HS-5 (cell line): ENCODE data around the gene TMEM43.

Source experiments
- DNase-seq: peaks from one replicate; pipeline ENCODE4 v3.0.0-alpha.2; 2012; ENCODE audit warnings: low read depth

Gene TMEM43

DNA sequence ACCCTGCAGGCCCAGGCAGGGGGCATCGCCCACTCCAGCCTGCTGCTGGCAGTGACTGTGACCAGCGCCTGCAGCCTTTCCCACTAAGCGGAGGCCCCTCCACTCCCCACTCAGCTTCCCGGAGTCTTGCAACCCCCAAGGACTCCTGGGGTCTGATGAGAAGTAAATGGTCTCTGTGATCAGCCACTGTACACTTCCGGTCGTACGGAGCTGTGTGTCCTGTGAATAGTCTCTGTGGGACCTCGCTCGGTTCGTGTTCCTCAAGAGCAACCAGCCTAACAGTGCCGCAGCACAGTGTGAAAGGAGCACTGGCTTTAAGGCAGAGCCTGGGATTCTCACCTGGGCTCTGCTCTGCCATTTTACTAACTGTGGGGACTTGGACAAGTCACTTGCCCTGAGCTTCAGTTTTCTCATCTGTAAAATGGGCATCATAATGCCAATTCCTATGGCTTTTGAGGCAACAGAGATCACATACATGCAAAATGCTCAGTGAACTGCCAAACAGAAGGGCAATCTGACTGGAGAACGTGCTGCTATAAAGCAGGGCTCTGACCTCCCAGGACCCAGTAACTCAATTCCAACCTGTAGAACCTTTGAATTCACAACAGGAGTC lies 26.7 kb downstream of the TMEM43 start:
- DNase-seq, result no peak

DNA sequence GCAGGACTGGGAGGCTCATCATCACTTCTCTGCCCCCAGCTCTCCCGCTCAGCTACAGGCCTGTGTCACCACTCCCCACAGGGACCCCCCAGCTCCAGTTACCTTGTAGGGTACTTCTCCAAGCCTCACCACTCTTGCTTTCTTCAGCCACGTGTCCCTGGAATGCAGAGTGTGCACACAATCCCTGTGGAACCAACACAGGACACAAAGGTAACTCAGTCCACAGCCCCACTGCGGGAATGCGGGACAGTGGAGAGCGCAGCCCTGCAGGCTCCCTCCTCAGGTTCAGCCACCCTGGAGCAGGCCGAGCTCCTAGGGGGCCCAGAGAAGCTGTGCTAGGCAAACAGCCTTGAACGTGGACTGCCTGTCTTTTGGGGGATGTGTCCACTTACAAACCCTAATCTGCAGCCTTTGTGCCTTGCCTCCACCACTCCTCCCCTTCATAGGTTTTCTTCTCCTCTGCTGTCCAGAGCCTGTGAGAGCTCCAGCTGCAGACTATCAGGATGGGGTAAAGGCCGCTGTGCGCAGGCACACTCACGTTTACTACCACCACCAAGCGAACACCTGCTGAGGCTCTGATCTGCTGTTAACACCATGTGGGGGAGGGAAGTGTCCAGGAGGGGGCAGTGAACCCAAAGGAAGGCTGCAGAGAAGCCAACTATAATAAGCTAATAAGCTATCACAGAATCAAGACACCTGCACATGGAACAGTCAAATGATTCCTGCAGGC lies 27.5 kb downstream of the TMEM43 start:
- no peak for DNase-seq

DNA sequence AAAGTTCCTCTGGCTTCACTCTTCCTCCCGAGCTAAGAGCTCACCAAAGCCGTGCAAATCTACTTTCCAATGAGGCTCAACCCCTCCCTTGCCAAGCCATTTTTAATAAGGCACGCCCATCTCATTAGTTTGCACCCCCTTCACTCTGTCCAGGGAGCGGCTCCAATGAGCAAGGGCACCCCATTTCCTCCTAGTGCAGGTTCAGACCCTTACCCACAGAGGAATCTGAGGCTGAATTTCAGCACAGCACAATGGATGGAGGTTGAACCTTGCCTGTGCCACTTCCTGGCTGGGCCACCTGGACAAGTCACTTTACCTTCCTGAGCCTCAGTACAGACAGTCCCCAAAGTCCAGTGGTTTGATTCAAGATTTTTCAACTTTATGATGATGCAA lies 28.1 kb downstream of the TMEM43 start:
- DNase-seq, result no peak

DNA sequence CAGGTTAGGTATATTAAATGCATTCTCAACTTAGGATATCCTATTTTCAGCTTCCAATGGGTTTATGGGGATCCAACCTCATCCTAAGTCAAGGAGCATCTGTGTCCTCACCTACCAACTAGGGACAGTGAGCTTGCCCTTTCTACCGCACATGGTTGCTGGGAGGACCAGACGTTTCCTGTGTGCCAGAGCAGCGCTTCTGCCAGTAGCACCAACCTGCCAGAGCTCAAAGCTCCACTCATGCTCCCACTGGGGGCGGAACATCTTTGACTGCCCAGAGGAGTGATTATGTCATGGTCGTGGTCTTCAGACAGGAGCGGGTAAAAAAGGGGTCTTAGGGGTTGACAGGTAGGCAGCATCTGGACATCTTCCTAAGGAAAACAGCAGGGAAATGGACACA lies 28.8 kb downstream of the TMEM43 start:
- DNase-seq, result no peak

DNA sequence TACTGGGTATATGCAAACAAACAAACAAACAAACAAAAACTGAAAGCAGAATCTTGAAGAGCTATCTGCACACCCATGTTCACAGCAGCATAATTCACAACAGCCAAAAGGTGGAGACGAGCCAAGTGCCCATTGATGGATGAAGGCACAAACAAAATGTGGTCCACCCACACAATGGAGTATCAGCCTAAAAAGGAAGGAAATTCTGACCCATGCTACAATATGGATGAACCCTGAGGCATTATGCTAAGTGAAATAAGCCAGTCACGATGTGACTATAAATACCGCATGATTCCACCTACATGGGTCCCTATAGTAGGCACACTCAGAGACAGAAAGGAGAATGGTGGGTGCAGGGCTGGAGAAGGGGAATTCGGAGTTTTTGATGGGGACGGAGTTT lies 29.4 kb downstream of the TMEM43 start:
- no peak for DNase-seq

DNA sequence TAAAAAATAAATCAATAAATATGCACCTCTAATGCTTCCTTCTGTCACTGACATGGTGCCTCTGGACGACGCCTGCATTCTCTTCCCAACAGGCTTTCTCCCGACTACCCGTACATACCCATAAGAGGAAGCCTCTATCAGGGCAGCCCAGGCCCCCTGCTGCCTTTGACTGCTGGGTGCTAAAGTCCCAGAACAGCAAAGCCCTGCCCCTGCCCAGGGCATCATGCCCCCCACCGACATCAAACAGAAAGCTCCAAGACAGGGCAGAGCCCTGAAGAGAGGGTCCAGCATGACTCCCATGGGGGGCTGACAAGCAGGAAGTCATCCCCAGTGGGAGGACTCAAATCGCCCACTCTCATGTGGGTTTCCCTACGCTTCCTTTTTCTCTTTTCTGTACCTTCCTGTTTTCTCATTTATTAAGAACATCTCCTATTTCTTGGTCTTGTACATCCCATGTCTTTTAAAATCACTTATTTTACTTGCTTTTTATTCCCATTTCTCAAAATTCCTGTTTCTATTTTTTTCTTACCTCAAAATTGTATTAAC lies 30.1 kb downstream of the TMEM43 start:
- no peak for DNase-seq

DNA sequence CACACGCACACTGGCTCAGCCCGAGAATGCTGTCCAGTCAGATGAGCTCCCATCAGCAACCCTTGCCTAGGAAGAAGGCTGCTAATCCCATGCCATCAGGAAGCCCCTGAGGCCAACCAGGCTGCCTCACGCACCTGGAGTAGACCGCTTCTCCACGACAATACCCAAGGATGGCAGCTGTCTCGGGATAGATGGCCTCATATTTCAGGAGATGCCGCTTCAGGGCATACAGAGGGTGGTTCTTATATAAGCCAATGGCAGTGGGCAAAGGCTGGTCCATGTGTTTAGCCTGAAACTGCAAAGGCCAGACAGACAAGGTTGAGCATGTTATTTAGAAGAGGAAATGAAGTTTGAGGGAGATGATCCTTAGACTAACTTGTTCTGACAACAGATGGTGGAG lies 31.3 kb downstream of the TMEM43 start:
- no peak for DNase-seq

DNA sequence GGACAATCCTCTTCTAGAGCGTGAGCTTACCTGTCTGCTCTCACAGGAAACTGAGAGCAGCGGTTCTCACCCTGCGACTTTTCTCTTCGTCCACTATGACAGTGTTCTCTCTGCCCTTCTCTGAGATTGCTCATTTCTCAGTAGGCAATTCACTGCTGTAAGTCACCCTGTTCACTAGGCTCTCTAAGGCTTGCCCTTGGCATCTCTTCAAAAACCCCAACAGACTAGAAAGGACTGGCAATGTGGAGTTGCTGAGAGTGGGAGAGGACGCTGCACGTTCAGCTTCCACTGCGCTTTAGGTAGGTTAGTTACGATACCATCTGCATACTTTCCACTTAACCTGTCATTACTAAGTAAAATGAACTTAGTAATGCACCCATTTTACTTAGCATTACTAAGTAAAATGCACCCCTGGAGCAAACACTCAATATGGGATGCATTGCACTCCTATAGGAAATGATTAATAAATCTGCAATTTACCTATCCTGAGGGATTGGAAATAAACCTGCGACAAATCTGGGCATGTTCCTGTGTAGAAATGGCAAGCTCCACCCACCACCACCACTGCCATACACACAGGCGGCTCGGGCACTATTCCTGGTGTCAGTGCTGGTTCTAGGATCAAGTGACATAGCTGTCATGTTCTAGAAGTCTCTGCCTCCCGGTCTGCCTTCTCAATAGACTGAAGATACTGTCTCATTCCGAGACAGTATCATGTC lies 32.1 kb downstream of the TMEM43 start:
- DNase-seq, result no peak

DNA sequence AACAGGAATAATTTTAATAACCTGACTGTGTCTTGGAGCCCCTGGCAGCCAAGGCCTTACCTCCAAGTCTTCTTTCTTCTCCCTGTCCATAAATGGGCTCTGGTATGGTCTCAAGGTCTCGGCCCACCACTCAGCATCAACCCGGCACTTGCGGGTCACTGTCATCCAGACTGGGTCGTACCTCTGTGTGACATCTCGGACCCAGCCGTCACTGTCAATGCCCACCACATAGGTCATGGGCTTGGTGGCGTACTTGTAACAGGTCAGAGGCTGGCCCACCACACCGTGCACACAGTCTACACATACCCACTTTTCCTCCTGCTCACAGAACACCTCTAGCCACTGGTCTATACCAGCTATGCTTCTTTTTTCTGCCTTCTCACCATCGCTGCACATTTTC lies 33.1 kb downstream of the TMEM43 start:
- DNase-seq, result no peak

DNA sequence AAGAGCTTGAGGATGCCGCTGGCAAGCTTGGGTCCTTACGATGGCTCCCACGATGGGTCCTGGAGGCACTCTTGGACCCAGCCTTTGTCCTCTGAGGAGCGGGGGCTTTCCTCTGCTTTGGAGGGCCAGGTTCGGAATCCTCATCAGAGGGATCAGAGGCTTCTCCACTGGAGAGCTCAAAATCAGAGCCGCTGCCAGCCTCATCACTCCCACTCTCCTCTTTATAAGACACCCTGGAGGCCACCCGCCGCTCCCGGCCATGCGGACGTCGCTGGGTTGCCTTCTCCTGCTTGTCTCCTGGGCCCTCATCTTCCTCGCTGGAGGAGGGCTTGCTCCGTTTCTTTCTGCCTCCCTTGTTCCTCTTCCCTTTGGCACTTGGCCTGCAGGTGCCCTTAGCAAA lies 33.5 kb downstream of the TMEM43 start:
- no peak for DNase-seq

DNA sequence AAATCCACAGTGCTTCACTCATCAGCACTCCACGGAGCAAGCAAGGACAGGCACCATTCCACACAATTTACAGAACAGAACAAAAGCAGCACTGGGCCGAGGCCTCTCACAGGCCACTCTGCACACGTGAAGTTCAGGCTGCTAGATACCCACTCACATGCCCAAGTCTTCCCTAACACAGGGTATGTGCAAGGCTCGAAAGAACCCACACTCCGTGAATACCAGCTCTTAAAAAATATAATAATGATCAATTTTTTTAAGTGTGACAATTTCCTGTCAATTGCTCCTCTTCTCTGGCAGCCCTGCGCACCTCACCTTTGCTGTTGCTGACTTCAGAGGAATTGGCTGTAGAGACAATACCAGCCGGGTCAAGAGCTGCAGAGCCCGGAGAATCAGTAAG lies 34.6 kb downstream of the TMEM43 start:
- DNase-seq, result no peak

DNA sequence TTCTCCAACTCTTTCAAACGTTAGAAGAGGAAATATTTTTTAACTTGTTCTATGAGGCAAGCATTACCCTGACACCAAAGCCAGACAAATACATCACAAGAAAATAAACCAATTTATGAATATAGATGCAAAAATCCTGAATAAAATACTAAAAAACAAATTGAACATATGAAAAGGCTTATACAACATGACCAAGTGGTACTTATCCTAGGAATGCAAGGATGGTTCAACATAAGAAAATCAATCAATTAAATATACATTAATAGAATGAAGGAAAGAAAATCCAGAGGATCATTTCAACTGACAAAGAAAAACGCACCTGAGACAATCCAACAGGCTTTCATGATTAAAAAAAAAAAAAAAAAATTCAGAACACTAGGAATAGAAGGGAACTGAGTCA lies 36.4 kb downstream of the TMEM43 start:
- DNase-seq, result no peak

DNA sequence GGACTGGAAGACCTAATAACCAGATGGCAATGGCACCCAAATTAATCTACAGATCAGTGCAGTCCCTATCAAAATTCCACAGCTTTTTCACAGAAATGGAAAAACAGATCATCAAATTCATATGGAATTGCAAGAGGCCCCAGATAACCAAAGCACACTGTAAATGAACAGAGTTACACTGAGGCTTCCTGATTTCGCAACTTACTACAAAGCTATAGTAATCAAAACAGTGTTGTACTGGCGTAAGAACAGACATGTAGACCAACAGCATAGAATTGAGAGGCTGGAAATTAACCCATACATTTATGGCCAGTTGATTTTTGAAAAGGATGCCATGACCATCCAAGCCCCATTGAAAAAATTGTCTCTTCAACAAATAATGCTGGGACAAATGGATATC lies 37.3 kb downstream of the TMEM43 start:
- no peak for DNase-seq

DNA sequence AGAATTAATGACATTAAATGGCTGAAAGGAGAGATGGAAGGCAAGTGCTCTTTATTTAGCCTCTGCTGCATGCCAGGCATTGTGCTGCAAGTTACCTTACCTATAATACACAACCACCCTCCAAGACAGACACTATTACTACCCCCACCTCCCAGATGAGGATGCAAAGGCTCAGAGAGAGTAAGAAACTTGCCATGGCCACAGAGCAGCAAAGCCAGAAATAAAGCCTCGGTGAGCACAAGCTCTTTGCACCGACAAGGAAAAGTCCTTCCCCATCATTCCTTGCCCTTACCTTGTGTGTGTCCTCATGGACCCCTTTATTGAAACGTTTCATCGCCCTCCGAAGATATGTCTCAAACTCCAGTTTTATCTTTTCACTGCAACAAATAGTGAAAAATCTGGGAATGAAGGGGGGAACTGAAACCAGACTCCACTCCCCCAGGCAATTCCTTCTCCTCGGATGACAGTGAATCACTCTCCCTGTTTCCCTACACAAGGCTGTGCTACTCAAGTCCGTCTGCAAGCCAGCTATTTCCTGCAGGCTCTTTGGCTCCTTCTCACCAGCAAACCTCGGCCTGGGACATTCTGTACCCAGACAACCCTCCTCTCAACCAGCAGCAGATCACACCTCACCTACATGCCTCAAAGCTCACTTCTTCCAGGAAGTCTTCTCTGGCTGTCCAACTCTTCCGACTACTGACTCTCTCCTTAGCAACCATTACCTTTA lies 42.2 kb downstream of the TMEM43 start:
- no peak for DNase-seq

DNA sequence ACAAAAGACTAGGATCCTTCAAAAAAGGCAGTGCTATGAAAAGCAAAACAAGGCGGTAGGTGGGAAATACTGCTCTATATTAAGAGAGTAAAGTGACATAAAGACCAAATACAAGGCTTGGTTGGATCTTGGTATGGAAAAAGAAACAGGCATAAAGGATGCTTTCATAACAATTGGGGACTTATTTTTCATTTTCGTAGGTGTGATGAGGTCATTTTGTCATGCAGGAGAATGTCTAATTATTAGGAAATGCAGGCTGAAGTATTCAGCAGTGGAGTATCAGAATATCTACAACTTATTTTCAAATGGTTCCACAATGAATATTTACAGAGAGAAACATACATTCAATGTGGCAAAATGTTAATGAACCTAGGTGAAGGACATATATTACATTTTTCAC lies 44.6 kb downstream of the TMEM43 start:
- DNase-seq, result no peak

DNA sequence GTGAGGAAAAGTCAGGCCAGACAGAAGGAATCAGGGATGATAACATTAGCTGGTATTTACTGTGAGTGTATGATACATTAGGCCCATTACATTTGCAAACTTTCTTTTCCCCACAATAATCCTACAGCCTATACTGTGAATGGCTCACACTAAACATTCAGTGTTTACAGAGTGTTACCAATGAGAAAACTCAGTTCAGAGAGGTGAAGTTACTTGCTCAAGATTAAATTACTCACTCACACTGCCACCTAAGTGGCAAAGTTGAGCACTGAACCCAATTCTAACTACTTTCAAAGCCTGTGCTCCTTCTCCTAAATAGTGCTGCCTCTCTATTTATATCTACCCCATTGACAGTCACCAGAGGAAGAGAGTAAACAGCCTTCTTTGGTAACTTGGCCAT lies 45.0 kb downstream of the TMEM43 start:
- no peak for DNase-seq

DNA sequence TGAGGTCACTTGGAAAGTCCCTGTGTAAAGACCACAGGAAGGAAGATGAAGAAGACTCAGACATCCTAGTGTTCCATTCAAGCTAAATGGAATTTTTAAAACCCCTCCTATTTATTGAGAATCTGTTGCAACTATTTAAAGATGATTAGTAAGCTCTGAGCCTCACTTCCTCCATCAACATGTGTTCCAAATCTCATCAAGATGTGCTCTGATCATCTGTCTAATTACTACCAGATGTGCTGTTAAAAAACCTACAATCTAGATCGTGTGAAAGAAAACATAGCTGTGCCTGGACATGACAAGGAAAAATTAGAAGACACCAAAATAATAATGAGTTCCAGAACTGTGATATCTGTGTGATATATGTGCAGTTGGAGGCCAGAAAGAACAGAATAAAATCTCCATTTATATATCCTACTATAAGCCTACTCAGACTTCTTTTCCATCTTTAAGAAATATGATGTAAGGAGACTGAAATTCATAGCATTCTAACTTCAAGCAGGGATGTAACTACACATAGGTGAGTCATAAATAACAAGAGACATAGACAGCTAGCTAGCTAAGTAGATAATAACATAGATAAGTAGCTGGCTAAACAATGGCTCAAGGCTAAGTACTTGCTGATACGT lies 45.8 kb downstream of the TMEM43 start:
- peak; percentile 81 for DNase-seq

DNA sequence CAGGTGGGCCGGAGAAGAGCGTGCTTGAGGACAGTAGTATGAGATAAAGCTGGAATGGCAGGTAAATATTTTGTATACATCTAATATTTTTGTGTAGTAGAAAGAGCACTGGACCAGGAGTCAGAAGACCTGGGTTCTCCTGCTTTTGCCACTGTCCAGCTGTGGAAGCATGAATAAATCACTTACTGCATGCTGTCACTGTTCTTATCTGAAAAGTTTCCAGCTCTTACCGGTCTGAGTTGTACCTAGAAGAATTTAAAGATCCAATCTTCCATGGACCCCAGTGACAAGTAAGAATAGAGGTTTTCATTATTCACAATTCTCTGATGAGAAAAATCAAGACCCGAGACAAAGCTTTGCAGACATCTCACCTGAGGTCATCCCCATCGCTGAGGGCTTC lies 47.6 kb downstream of the TMEM43 start:
- no peak for DNase-seq

DNA sequence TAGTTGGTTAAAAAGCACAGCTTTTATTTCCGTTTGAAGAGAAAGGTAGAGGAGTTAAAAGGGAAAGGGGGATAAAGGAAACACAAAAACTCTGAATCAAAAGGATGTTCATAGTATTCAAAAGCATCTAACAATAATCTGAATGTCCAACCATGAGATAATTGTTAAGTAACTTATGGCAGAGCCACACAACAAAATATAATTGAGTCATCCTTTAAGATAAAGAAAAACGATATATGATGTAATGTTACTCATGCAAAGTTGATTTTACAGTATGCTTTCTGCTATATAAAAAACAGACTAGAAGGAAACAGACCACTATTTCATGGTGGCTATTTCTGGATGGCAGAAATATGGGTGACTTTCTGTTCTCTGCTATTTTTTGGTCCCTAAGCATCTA lies 49.6 kb downstream of the TMEM43 start:
- peak; percentile 20 for DNase-seq

DNA sequence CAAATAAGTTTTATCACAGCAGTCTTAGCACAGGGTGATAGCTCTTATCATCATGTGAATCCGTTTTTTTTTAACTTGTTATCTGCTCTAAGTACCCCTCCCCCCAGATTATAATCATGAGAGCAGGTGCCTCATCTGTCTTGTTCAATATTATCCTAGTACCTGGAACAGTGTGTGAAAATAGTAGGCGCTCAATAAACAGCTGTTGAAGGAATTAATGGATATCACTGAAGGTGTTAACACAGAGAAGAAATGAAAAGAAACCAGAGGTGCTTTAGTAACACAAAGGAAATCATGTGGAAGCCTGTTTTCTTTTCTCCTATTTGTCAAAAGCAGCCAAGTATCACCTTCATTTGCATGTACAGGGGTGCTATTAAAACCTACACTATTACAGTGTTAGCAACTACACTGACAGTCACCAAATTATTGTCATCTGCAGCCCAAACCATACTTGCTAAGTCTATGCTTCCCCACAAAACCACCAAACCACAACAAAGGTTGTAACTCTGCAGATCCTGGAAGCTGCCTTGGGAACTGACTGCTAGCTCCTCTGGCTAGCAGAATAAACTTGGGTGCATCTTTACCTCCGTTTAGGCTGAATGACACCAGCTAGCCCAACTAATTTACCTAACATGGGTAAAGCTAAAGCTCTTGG lies 50.7 kb downstream of the TMEM43 start:
- no peak for DNase-seq

DNA sequence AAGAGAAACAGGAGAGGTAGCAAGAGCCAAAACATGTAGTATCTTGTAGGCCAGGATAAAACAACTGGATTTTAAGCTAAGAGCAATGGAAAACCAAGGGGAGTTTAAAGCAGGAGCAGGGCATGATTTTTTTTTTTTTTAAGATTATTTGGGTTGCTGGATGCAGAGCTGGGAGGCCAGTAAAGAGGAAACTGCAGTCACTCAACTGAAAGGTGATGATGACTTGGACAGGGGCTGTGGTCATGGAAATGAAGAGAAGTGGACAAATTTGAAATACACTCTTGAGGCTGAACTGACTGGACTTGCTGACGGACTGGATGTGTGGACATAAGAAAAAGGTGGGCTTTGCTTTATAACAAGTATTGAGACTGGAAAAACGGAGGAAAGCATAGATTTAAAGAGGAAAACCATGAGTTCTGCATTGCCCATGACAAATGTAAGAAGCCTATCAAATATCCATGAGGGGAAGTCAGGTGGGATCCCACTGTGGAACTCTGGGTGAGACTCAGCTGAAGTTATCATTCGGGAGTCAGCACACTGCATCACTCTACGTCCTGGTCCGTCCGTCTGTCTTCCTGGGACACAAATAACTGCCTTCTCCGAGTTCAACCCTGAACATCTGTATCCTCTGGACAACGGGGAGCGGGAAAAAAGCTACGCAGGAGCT lies 52.9 kb downstream of the TMEM43 start:
- DNase-seq, result peak; percentile 28
